Measurements from ENCODE around the gene SLC22A23.

The SLC22A23 gene

GRCh38 chr6:3363296-3364025 is 93.4 kb downstream of the SLC22A23 start:
- TF ChIP-seq ZBTB7A (IDR thresholded peaks at IDR 0.05; ENCODE audit: low read depth) (no peak), TEAD4 (IDR thresholded peaks at IDR 0.05) (peak; percentile 9; the same call in 1 of the 2 replicates), TAF1 (IDR thresholded peaks at IDR 0.05; ENCODE audit: low read depth) (no peak), EGR1 (IDR thresholded peaks at IDR 0.05) (no peak), CEBPB (IDR thresholded peaks at IDR 0.05) (no peak), USF1 (IDR thresholded peaks at IDR 0.05) (0 out of 2 replicates have a peak, but pooled peaks have one; percentile 13), TCF12 (IDR thresholded peaks at IDR 0.05; ENCODE audit: low read depth) (peak; percentile 76), RAD21 (IDR thresholded peaks at IDR 0.05; ENCODE audit: low read depth) (peak; percentile 11; the same call in 1 of the 2 replicates), YY1 (IDR thresholded peaks at IDR 0.05; ENCODE audit: low read depth) (no peak), FOXM1 (IDR thresholded peaks at IDR 0.05; ENCODE audit: borderline replicate concordance, low read depth) (no peak), REST (IDR thresholded peaks at IDR 0.05; ENCODE audit: low read depth) (no peak), CREB1 (IDR thresholded peaks at IDR 0.05; ENCODE audit: low read depth) (no peak), NFIC (IDR thresholded peaks at IDR 0.05) (peak; percentile 84), EP300 (IDR thresholded peaks at IDR 0.05; ENCODE audit: borderline replicate concordance) (peak; percentile 65; the same call in 1 of the 2 replicates)
- TF ChIP-seq, protein P1, sequence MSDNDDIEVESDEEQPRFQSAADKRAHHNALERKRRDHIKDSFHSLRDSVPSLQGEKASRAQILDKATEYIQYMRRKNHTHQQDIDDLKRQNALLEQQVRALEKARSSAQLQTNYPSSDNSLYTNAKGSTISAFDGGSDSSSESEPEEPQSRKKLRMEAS (IDR thresholded peaks at IDR 0.05), result peak; percentile 61

- TF ChIP-seq CEBPB (IDR thresholded peaks at IDR 0.05) (no peak), RAD21 (IDR thresholded peaks at IDR 0.05; ENCODE audit: low read depth) (no peak), EGR1 (IDR thresholded peaks at IDR 0.05) (no peak), YY1 (IDR thresholded peaks at IDR 0.05; ENCODE audit: low read depth) (no peak), FOXM1 (IDR thresholded peaks at IDR 0.05; ENCODE audit: borderline replicate concordance, low read depth) (no peak), USF1 (IDR thresholded peaks at IDR 0.05) (no peak), NFIC (IDR thresholded peaks at IDR 0.05) (no peak), TAF1 (IDR thresholded peaks at IDR 0.05; ENCODE audit: low read depth) (no peak), CREB1 (IDR thresholded peaks at IDR 0.05; ENCODE audit: low read depth) (no peak), REST (IDR thresholded peaks at IDR 0.05; ENCODE audit: low read depth) (no peak), TCF12 (IDR thresholded peaks at IDR 0.05; ENCODE audit: low read depth) (no peak)
- TF ChIP-seq, protein P1 (IDR thresholded peaks at IDR 0.05), result no peak
Measured at GRCh38 chr6:3361312-3362037, 95.4 kb downstream of the SLC22A23 start.

GRCh38 chr6:3360727-3361045 is 96.2 kb downstream of the SLC22A23 start:
- TF ChIP-seq TEAD4 (IDR thresholded peaks at IDR 0.05) (no peak), REST (IDR thresholded peaks at IDR 0.05; ENCODE audit: low read depth) (no peak), NFIC (IDR thresholded peaks at IDR 0.05) (no peak), EP300 (IDR thresholded peaks at IDR 0.05; ENCODE audit: borderline replicate concordance) (no peak), USF1 (IDR thresholded peaks at IDR 0.05) (no peak), CREB1 (IDR thresholded peaks at IDR 0.05; ENCODE audit: low read depth) (no peak), TAF1 (IDR thresholded peaks at IDR 0.05; ENCODE audit: low read depth) (no peak), FOXM1 (IDR thresholded peaks at IDR 0.05; ENCODE audit: borderline replicate concordance, low read depth) (no peak), TCF12 (IDR thresholded peaks at IDR 0.05; ENCODE audit: low read depth) (no peak), RAD21 (IDR thresholded peaks at IDR 0.05; ENCODE audit: low read depth) (no peak), EGR1 (IDR thresholded peaks at IDR 0.05) (no peak), CEBPB (IDR thresholded peaks at IDR 0.05) (no peak), ZBTB7A (IDR thresholded peaks at IDR 0.05; ENCODE audit: low read depth) (no peak), YY1 (IDR thresholded peaks at IDR 0.05; ENCODE audit: low read depth) (no peak)
- TF ChIP-seq, protein P1 (IDR thresholded peaks at IDR 0.05), result no peak
